ENCODE data around the gene PRDM5.

PRDM5 gene

GRCh38 chr4:120736312-120736711 is 186.2 kb downstream of the PRDM5 start:
- DNase-seq = no peak

DNA sequence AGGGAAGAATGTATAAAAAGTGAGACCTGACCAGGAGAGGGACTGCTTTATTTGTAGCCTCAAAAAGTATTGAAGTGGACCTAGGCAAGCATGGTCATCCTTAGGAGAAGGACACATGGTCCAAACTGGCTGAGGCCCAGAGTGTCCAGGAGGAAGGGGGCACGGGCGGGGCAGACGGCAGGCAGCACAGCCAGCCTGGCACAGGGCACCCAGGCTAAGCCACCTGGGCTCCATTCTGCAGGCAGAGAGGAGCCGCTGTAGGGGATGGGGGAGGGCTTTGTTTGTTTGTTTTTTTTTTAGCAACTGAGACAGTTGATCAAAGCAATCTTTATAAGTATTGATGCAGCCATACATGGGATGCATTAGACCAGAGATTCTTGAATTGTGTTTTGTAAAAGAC is 188.6 kb downstream of the PRDM5 start:
- DNase-seq = no peak

- no peak for DNase-seq
These were observed 189.5 kb downstream of the PRDM5 start for GRCh38 chr4:120733054-120733453.

DNA sequence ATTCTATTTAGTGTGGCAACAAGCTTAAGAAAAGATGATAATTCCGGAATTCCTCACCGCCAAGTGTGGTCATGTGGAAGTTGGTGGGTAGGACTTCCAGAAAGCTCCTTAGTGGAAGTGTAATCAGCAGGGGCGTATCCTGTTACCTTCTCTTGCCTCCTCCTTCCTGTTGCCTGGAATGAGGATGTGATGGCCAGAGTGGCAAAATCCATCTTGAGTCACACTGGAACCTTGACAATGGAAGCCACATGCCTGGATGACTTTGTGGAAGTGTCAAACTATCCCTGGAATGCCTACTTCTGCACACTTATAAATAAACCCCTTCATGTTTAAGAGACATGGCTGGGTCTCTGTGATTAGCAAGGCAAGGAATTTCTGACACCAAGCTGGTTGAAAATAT is 191.0 kb downstream of the PRDM5 start:
- DNase-seq = no peak

- no peak for DNase-seq
These were observed 191.7 kb downstream of the PRDM5 start for GRCh38 chr4:120730777-120731320.

GRCh38 chr4:120728892-120729675 is 193.4 kb downstream of the PRDM5 start:
- no peak for DNase-seq

- DNase-seq = no peak
These were observed 196.6 kb downstream of the PRDM5 start for GRCh38 chr4:120725639-120726580.

- no peak for DNase-seq
These were observed 197.9 kb downstream of the PRDM5 start for GRCh38 chr4:120724656-120725055.

- no peak for DNase-seq
These were observed 198.5 kb downstream of the PRDM5 start for GRCh38 chr4:120723986-120724385.

GRCh38 chr4:120723105-120723504 is 199.4 kb downstream of the PRDM5 start:
- no peak for DNase-seq

DNA sequence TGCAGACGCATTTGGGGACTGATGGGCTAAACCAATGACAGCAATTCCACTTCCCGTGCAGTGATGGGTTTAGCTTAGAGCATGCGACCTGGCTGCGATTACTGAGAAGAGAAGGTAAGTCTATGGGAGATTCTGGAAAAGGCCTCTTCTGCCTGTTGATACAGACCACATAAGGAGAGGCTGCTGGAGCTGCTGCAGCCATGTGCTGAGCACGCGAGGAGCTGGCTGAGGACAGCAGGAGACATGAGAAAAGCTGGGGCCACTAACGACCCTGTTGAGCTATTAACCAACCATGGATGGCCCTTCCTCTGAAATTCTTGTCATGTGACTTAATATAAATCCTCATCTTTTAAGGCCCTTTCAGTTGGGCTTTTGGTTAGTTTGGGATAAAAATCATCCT is 199.9 kb downstream of the PRDM5 start:
- DNase-seq = no peak

GRCh38 chr4:120720354-120720934 is 202.1 kb downstream of the PRDM5 start:
- no peak for DNase-seq

- DNase-seq = no peak
These were observed 203.5 kb downstream of the PRDM5 start for GRCh38 chr4:120718979-120719566.

DNA sequence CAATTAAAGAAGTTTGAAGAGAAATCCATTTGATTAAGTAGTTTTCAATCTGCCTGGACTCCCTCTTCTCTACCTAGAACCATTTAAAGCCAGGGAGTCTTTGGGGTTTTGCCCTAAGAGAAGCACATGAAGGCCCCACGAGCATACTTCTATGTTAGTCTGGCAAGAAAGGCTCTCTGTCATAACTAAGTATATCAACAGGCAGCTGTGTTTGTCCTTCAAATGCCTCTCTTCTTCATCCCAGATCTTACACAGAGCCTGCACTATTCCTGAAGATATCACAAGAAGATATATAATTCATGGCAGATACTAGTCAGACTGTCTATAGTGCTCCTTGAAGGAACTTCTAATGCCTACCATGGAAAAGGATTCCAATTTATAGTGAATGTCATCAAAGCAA is 206.2 kb downstream of the PRDM5 start:
- no peak for DNase-seq

DNA sequence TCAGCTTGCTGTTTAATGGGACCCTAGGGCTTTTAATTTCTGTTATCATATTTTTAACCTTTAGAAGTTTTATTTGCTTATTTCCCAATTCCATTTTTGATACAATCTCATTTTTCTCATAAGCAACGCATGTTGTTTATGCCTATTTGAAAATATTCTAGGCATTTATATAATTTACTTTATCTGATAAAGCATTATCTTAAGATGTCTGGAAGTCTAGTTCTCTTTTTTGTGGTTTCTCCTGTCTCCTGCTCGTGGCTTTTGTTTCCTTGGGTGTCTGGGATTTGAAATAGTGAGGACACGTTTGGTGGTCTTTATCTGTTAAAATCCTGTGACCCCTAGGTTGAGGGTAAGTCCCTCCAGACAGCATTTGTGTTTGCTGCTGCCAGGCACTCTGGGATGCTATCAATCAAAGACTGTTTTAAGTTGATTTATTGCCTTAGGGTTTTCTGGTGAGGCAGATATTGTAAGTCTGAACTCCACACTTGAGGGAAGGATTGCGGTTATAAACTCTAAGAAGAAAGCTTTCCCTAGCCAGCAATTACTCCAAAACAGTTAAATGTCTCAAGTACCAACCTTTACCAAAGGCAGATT is 208.0 kb downstream of the PRDM5 start:
- no peak for DNase-seq

- no peak for DNase-seq
These were observed 212.5 kb downstream of the PRDM5 start for GRCh38 chr4:120709991-120710390.

DNA sequence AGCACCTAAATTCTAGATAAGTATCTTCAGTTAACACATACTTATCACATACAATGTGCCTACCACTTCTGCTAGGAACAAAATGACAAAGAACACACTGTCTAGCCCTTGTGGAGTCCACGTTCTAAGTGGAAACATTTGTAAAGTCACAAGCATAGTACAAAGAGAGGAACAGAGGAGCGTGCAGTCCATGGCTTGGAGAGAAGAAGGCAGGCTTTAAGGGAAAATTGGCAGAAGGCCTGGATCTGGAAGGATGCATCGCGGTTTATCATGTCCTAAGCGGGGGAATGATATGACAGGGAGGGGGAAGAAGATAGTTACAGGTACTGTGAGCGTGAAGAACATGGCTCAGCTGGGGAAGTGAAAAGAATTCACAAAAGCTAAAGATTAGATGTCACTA is 218.0 kb downstream of the PRDM5 start:
- no peak for DNase-seq

DNA sequence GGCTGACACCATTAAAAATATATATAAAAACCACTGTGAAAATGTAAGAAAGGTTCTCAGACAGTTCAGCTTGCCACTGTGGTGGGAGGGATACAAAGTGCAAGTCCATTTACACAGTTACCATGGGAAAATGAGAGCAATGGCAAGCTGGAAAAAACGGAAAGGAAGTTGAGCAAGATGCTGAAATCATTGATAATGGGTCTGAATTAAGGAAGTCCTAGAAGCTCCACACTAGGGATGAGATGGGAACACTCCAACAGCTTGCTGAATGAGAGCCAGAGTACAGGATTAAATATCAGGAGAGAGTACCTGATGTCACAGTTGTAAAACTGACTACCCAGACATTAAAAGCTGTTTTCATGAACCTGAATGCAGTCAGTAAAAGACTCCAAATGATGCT is 218.6 kb downstream of the PRDM5 start:
- DNase-seq = no peak

GRCh38 chr4:120699354-120699753 is 223.2 kb downstream of the PRDM5 start:
- DNase-seq = no peak

- DNase-seq = no peak
These were observed 227.6 kb downstream of the PRDM5 start for GRCh38 chr4:120694973-120695372.

GRCh38 chr4:120693816-120694215 is 228.7 kb downstream of the PRDM5 start:
- DNase-seq = no peak

DNA sequence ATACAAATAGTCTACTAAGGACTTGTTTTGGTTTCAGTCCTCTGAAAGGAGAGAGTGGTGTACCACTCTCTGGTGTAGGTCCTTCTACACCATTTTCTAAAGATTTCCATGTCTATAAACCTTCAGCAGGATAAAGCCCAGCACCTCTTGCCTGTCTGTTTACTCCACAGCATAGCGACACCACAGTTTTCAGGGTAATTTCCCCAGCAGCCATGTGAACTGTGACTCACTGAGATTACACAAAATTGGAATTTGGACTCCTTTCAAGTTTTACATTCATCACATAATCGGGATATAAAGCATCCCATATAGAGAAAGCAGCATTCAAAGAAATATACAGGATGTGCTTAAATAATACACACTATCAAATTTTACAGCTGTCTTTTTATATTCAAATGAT is 229.6 kb downstream of the PRDM5 start:
- no peak for DNase-seq

DNA sequence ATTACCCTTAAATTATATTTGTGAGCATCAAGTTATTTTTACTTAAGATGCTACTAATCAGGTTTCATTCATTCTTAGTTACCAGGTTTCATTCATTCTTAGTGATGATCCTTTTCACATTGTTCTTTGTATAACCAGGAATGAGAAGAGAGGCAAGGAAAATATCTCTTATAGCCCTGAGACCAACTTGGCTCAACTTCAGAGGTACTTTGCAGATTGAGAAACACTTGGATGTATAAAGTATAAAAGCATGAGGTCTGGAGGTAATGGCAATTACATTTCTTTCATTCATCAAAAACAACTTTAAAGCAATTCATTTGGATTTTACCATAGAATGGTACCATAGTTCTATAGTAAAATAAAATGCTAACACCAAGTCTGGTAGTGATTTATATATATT is 231.0 kb downstream of the PRDM5 start:
- DNase-seq = no peak

Data from activated CD4-positive, alpha-beta T cell treated with anti-CD3 and anti-CD28 coated beads for 1 hour (primary cell).